Breast epithelium (tissue), 4 donors: ENCODE measurements around the gene RAB43. TPM values are rescaled to one million over a fixed set of nuclear protein-coding genes. Genes with fewer than 3 reads are reported as not detected.
"Not testable (repeated sequence)": the region's sequence is repeated elsewhere in the genome, so short reads cannot be mapped to it uniquely, and the experiment has no call there.

Source experiments
- DNase-seq, 2 donors: peaks; one replicate each; pipeline ENCODE4 v3.0.0-alpha.2; 2019; ENCODE audit warnings: low spot score in 2 of 2
- H3K27ac ChIP-seq, 2 donors: fragments of 200-600 bp; sonication (generic) in 1 of 2; one replicate each; pipeline ENCODE4 v1.5.1; 2016 to 2019; ENCODE audit warnings: mild to moderate bottlenecking in 1 of 2
- H3K27me3 ChIP-seq, 2 donors: fragments of 200-600 bp; sonication (generic) in 1 of 2; one replicate each; pipeline versions ENCODE4 v1.5.1 to v1.6.0; 2017 to 2019; ENCODE audit warnings: control low read depth in 1 of 2, mild to moderate bottlenecking in 1 of 2
- H3K36me3 ChIP-seq: fragments of 200-600 bp; one replicate; pipeline ENCODE4 v1.5.1; 2019
- H3K4me1 ChIP-seq, 2 donors: fragments of 200-600 bp; sonication (generic); one replicate each; pipeline ENCODE4 v1.5.1; 2016 to 2019; ENCODE audit warnings: control low read depth in 1 of 2
- H3K4me3 ChIP-seq, 3 donors: fragments of 200-600 bp; sonication (generic); 1 replicate in 2 of 3; 2 replicates in 1 of 3; pipeline ENCODE4 v1.5.1; 2016 to 2019; ENCODE audit warnings: mild to moderate bottlenecking in 3 of 3, moderate library complexity in 2 of 3
- H3K9me3 ChIP-seq, 2 donors: fragments of 200-600 bp; sonication (generic) in 1 of 2; one replicate each; pipeline ENCODE4 v1.5.1; 2016 to 2019; ENCODE audit warnings: control low read depth in 1 of 2
- POLR2A ChIP-seq: fragments of 450-650 bp; IDR thresholded peaks from one replicate; pipeline ENCODE4 v1.6.1; 2016; ENCODE audit warnings: antibody characterized with exemption, mild to moderate bottlenecking, moderate library complexity
- POLR2AphosphoS5 ChIP-seq, 3 donors: sonication (generic); formaldehyde crosslinking; IDR thresholded peaks; one replicate each; pipeline ENCODE4 v1.6.1; 2017; ENCODE audit warnings: antibody characterized with exemption in 3 of 3
- intact Hi-C: fragments of 100-400 bp; cut with DNase I; formaldehyde crosslinking; loops from one replicate; pipeline ENCODE4 v1.15.1; 2023; ENCODE audit warnings: low total_unique reads
- total RNA-seq, 3 donors: library from RNA; depleted of rRNA; stranded (reverse); fragments of >200 nt; gene quantifications; one replicate each; pipeline ENCODE4 v1.1.0, GENCODE V29; 2016
- TF ChIP-seq, protein P1 (sequence below), 3 donors: fragments of 450-650 bp; IDR thresholded peaks; one replicate each; pipeline ENCODE4 v1.5.1; 2016 to 2017; ENCODE audit warnings: antibody characterized with exemption in 3 of 3, mild to moderate bottlenecking in 3 of 3, moderate library complexity in 3 of 3

Gene RAB43
- total RNA-seq, 3 donors from 2014 or later, result 5.6 to 17.0 (median 17.0) TPM

DNA sequence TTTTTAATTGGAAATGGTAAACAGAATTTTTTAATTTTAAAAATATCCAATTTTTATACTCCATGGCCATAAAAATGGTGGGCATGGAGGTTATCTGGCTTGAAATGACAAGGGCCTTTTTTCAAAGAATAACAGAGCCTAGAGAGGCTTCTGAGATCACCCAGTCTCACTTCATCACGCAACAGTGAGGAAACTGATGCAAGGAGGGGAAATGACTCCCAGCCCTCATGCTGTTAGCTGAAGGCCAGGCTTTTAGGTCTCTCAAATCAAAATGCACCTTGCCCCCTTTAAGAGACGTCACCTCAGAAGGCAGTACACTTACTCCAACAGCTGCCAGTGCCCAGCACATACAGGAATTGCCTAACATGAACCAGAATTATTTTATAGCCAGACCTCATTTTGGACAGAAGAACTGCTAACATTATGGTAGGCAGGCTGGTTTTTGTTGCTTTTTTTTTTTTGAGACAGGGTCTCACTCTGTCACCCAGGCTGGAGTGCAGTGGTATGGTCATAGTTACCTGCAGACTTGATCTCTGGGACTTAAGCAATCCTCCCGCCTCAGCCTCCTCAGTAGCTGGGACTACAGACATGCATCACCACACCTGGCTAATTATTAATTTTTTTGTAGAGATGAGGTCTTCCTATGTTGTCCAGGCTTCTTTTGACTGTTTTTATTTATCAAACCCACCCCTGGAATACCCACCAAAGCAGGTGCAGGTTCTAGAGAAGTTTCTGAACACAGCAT, 9.1 kb downstream of the RAB43 start:
- H3K27ac ChIP-seq, result no peak overlapping the region
- H3K27me3 ChIP-seq, result no peaks in the 10 kb centered on the region
- DNase-seq, result no peak
- H3K4me1 ChIP-seq, result peaks cover 0 to 2% of the 10 kb centered on the region in 2 donors
- TF ChIP-seq, protein P1, sequence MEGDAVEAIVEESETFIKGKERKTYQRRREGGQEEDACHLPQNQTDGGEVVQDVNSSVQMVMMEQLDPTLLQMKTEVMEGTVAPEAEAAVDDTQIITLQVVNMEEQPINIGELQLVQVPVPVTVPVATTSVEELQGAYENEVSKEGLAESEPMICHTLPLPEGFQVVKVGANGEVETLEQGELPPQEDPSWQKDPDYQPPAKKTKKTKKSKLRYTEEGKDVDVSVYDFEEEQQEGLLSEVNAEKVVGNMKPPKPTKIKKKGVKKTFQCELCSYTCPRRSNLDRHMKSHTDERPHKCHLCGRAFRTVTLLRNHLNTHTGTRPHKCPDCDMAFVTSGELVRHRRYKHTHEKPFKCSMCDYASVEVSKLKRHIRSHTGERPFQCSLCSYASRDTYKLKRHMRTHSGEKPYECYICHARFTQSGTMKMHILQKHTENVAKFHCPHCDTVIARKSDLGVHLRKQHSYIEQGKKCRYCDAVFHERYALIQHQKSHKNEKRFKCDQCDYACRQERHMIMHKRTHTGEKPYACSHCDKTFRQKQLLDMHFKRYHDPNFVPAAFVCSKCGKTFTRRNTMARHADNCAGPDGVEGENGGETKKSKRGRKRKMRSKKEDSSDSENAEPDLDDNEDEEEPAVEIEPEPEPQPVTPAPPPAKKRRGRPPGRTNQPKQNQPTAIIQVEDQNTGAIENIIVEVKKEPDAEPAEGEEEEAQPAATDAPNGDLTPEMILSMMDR (IDR thresholded peaks at IDR 0.05), result no peak
- TF ChIP-seq POLR2A (no peak), POLR2AphosphoS5 (IDR thresholded peaks at IDR 0.05) (no peak)
- H3K4me3 ChIP-seq, result no peak overlapping the region
- intact Hi-C loops, result no loop called here
- no peaks in the 10 kb centered on the region for H3K9me3 ChIP-seq
- no peaks in the 10 kb centered on the region for H3K36me3 ChIP-seq

DNA sequence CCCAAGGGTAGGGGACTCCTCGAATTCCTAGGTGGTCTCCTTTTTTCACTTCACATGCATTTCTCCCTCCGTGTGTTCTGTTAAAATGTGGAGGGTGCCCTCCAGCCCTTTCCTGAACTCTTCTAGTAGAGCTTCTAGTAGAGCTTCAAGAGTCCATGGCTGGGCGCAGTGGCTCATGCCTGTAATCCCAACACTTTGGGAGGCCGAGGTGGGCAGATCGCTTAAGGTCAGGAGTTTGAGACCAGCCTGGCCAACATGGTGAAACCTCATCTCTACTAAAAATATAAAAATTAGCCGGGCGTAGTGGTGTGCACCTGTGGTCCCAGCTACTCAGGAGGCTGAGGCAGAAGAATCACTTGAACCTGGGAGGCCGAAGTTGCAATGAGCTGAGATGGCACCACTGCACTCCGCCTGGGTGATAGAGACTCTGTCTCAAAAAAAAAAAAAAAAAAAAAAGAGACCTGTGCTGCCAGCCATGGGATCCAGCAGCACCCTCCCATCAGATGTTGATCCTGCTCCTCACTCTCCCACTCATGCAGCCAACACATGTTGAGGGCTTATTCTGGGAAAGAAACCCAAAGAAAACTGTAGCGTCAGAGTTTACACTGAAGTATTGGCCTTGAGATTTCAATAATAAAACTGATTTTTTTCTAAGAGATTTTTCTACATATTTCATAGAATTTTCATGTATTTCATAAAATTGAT, 10.4 kb downstream of the RAB43 start:
- H3K9me3 ChIP-seq, DNase-seq, intact Hi-C loops, H3K4me1 ChIP-seq, H3K4me3 ChIP-seq, H3K27ac ChIP-seq, H3K27me3 ChIP-seq, H3K36me3 ChIP-seq: not testable (repeated sequence)

DNA sequence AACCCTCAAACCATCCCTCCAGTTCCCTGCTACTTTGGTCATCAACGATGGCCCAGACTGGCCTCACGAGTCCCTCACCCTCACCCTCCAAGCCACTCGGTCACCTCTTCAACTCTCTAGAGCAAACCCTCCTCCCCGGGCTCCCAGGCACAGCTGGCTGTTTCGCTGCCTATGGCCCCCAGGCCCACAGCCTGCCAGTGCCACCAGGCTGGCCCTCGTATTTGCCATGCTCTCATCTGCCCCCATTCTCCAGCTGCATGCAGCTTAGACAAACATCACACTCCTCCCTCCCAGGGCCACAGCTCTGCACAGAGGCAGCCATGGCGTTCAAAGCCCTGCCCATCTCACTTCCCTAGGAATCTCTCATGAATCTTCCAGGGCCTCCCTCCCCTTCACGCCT, 13.8 kb downstream of the RAB43 start:
- no peak for DNase-seq
- no peak for TF ChIP-seq POLR2AphosphoS5 (IDR thresholded peaks at IDR 0.05)
- TF ChIP-seq POLR2A, result no peak
- TF ChIP-seq, protein P1 (IDR thresholded peaks at IDR 0.05), result no peak
- H3K4me3 ChIP-seq, result no peak overlapping the region
- no peaks in the 10 kb centered on the region for H3K27me3 ChIP-seq
- intact Hi-C loops, result no loop called here
- no peaks in the 10 kb centered on the region for H3K9me3 ChIP-seq
- no peaks in the 10 kb centered on the region for H3K36me3 ChIP-seq
- H3K27ac ChIP-seq, result no peak overlapping the region
- H3K4me1 ChIP-seq, result peaks cover 0 to 9% of the 10 kb centered on the region in 2 donors

- DNase-seq, result peak in 1 of 2 donors; percentile 68
- intact Hi-C loops, result no loop called here
- Histone ChIP-seq H3K4me3 (no peak overlapping the region), H3K27ac (peak overlapping the region in 1 of 2 donors; percentile 3), H3K36me3 (no peaks in the 10 kb centered on the region), H3K9me3 (no peaks in the 10 kb centered on the region), H3K27me3 (no peaks in the 10 kb centered on the region), H3K4me1 (peaks cover 0 to 9% of the 10 kb centered on the region in 2 donors)
- TF ChIP-seq, protein P1 (IDR thresholded peaks at IDR 0.05), result no peak
- TF ChIP-seq POLR2A (no peak), POLR2AphosphoS5 (IDR thresholded peaks at IDR 0.05) (no peak)
Measured at GRCh38 chr3:129106866-129107565, 14.6 kb downstream of the RAB43 start.

DNA sequence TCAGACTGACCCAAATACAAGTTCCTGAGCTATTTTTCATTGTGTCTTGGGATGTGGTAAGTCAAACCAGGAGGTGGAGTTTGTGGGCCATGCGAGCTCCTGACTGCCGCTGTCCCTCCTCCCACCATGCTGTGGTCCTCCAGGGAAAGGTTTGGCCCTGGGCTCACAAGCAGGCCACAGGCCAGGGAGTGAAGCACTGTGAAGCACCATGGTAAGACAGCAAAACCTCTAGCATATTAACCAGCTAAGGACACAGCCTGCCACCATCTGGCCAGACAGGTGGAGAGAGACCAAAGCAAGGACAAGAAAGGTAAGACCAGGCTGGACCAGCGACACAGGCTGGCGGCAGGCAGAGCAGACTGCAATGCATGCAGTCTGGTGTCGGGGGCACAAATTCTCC, 15.3 kb downstream of the RAB43 start:
- intact Hi-C loops, result no loop called here
- Histone ChIP-seq H3K36me3 (no peaks in the 10 kb centered on the region), H3K4me1 (peaks cover 0 to 9% of the 10 kb centered on the region in 2 donors), H3K9me3 (no peaks in the 10 kb centered on the region), H3K4me3 (no peak overlapping the region), H3K27me3 (no peaks in the 10 kb centered on the region), H3K27ac (peak overlapping the region in 1 of 2 donors; percentile 3)
- TF ChIP-seq, protein P1 (IDR thresholded peaks at IDR 0.05), result no peak
- TF ChIP-seq POLR2AphosphoS5 (IDR thresholded peaks at IDR 0.05) (no peak), POLR2A (no peak)
- DNase-seq, result no peak
